Tibial nerve (tissue), 4 donors: ENCODE measurements around the gene LRRC17. TPM values are rescaled to one million over a fixed set of nuclear protein-coding genes. Genes with fewer than 3 reads are reported as not detected.

ENCODE experiments used
- DNase-seq, 2 donors: peaks; one replicate each; pipeline ENCODE4 v3.0.0-alpha.2; 2019; ENCODE audit warnings: low spot score in 2 of 2
- H3K27ac ChIP-seq, 4 donors: fragments of 200-600 bp; sonication (generic) in 3 of 4; one replicate each; pipeline ENCODE4 v1.5.1; 2017 to 2019; ENCODE audit warnings: mild to moderate bottlenecking in 1 of 4
- H3K27me3 ChIP-seq, 2 donors: fragments of 200-600 bp; sonication (generic) in 1 of 2; one replicate each; pipeline versions ENCODE4 v1.5.1 to v1.6.0; 2017 to 2019
- H3K36me3 ChIP-seq, 3 donors: fragments of 200-600 bp; sonication (generic); one replicate each; pipeline ENCODE4 v1.5.1; 2018 to 2019
- H3K4me1 ChIP-seq, 4 donors: fragments of 200-600 bp; sonication (generic) in 3 of 4; one replicate each; pipeline ENCODE4 v1.5.1; 2017 to 2019
- H3K4me3 ChIP-seq, 4 donors: fragments of 200-600 bp; sonication (generic) in 3 of 4; one replicate each; pipeline ENCODE4 v1.5.1; 2017 to 2019; ENCODE audit warnings: mild to moderate bottlenecking in 1 of 4, moderate library complexity in 1 of 4
- H3K9me3 ChIP-seq, 4 donors: fragments of 200-600 bp; sonication (generic) in 3 of 4; one replicate each; pipeline ENCODE4 v1.5.1; 2017 to 2019
- CTCF ChIP-seq, 5 experiments: fragments of 200-600 bp in 3 of 5; fragments of 450-650 bp in 2 of 5; sonication (generic) in 3 of 5; IDR thresholded peaks; one replicate each; pipeline ENCODE4 v1.5.1; 2016 to 2019; ENCODE audit warnings: antibody characterized with exemption in 5 of 5, mild to moderate bottlenecking in 3 of 5, moderate library complexity in 2 of 5
- EP300 ChIP-seq, 2 donors: sonication (generic); formaldehyde crosslinking; IDR thresholded peaks; one replicate each; pipeline ENCODE4 v1.6.1; 2017; ENCODE audit warnings: antibody characterized with exemption in 2 of 2, mild to moderate bottlenecking in 1 of 2
- POLR2A ChIP-seq, 2 donors: fragments of 450-650 bp; IDR thresholded peaks; one replicate each; pipeline ENCODE4 v1.6.1; 2017; ENCODE audit warnings: antibody characterized with exemption in 2 of 2, mild to moderate bottlenecking in 2 of 2, moderate library complexity in 2 of 2
- WGBS, 2 donors: methylation state at CpG; one replicate each; pipeline ENCODE4 v1.1.5; 2018; 5-methylcytosine and 5-hydroxymethylcytosine counted together
- total RNA-seq, 4 donors: library from RNA; depleted of rRNA; stranded (reverse); fragments of >200 nt; gene quantifications; one replicate each; pipeline ENCODE4 v1.1.0, GENCODE V29; 2016

The LRRC17 gene
- total RNA-seq, 4 donors from 2014 or later: 1.7 to 9.0 (median 2.6) TPM

- H3K4me1 ChIP-seq: peaks cover 0 to 8% (median 0%) of the 10 kb centered on the region in 4 donors
- peak overlapping the region in 1 of 4 donors; percentile 11 for H3K27ac ChIP-seq
- no peaks in the 10 kb centered on the region for H3K9me3 ChIP-seq
- TF ChIP-seq POLR2A (IDR thresholded peaks at IDR 0.05) (no peak), CTCF (IDR thresholded peaks at IDR 0.05) (no peak), EP300 (IDR thresholded peaks at IDR 0.05) (no peak)
- no peak for DNase-seq
- H3K4me3 ChIP-seq: no peak overlapping the region
- H3K36me3 ChIP-seq: peaks cover 0 to 12% (median 0%) of the 10 kb centered on the region in 3 donors
- H3K27me3 ChIP-seq: no peaks in the 10 kb centered on the region
- WGBS, 2 donors: 70 to 73% methylated on average over 4 of the region's 4 CpGs
These were observed 39.2 kb upstream of the LRRC17 start for GRCh38 chr7:102873470-102874165.

GRCh38 chr7:102874166-102874829 lies 38.5 kb upstream of the LRRC17 start:
- Histone ChIP-seq H3K4me3 (no peak overlapping the region), H3K36me3 (peaks cover 0 to 17% (median 0%) of the 10 kb centered on the region in 3 donors), H3K4me1 (peaks cover 0 to 8% (median 0%) of the 10 kb centered on the region in 4 donors), H3K27me3 (no peaks in the 10 kb centered on the region), H3K27ac (peak overlapping the region in 1 of 4 donors; percentile 11), H3K9me3 (no peaks in the 10 kb centered on the region)
- no peak for DNase-seq
- WGBS, 2 donors: 65 to 73% methylated on average over 5 of the region's 5 CpGs
- TF ChIP-seq EP300 (IDR thresholded peaks at IDR 0.05) (no peak), POLR2A (IDR thresholded peaks at IDR 0.05) (no peak), CTCF (IDR thresholded peaks at IDR 0.05) (no peak)

- no peaks in the 10 kb centered on the region for H3K9me3 ChIP-seq
- H3K4me1 ChIP-seq: peaks cover 0 to 8% (median 0%) of the 10 kb centered on the region in 4 donors
- TF ChIP-seq EP300 (IDR thresholded peaks at IDR 0.05) (no peak), CTCF (IDR thresholded peaks at IDR 0.05) (no peak), POLR2A (IDR thresholded peaks at IDR 0.05) (no peak)
- H3K4me3 ChIP-seq: no peak overlapping the region
- 58 to 61% methylated on average over 1 of the region's 1 CpG for WGBS, 2 donors
- H3K36me3 ChIP-seq: peaks cover 0 to 17% (median 0%) of the 10 kb centered on the region in 3 donors
- no peaks in the 10 kb centered on the region for H3K27me3 ChIP-seq
- no peak for DNase-seq
- H3K27ac ChIP-seq: no peak overlapping the region
These were observed 37.8 kb upstream of the LRRC17 start for GRCh38 chr7:102874966-102875365.

GRCh38 chr7:102875700-102876295 lies 37.0 kb upstream of the LRRC17 start:
- Histone ChIP-seq H3K9me3 (no peaks in the 10 kb centered on the region), H3K36me3 (peaks cover 0 to 12% (median 0%) of the 10 kb centered on the region in 3 donors), H3K27me3 (no peaks in the 10 kb centered on the region), H3K27ac (no peak overlapping the region), H3K4me3 (no peak overlapping the region), H3K4me1 (peaks cover 0 to 8% (median 0%) of the 10 kb centered on the region in 4 donors)
- WGBS, 2 donors: 95 to 97% methylated on average over 3 of the region's 3 CpGs
- no peak for DNase-seq
- TF ChIP-seq POLR2A (IDR thresholded peaks at IDR 0.05): no peak
- TF ChIP-seq EP300 (IDR thresholded peaks at IDR 0.05): no peak
- no peak for TF ChIP-seq CTCF (IDR thresholded peaks at IDR 0.05)
